HG03139 (cell line): ENCODE results near the gene DPY19L3.
"Not testable (repeated sequence)": the region's sequence is repeated elsewhere in the genome, so short reads cannot be mapped to it uniquely, and the experiment has no call there.

Source experiments
- ATAC-seq: cut with Tn5 transposase; IDR thresholded peaks from one replicate; pipeline ENCODE4 v1.9.1; 2021; ENCODE audit not compliant: unreplicated experiment

Gene DPY19L3

DNA sequence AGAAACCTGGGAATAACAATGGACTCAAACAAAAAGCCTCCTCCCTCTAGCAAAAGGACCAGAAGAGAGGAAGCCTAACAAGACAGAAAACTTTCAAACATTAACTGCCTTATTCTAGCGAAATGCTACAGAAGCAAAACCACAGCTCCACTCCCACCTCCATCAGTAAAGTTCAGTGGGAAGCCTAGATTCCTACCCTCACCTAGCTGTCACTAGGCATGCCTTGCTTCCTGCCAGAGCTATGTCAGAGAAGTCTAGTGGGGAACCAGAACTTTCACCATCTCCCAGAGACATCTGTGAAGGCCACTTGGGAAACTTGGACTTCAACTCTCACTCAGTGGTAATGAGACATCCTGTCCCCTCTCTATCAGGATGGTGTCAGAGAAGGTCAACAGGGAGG is 37.1 kb downstream of the DPY19L3 start:
- no peak for ATAC-seq

DNA sequence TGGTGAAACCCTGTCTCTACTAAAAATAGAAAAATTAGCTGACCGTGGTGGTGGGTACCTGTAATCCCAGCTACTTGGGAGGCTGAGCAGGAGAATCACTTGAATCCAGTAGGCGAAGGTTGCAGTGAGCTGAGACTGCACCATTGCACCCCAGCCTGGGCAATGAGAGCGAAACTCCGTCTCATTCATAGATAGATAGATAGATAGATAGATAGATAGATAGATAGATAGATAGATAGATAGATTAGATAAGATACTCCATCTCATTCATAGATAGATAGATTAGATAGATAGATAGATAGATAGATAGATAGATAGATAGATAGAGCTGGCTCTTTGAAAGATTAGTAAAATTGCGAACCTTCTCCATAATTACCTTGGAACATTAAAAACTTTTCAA is 42.0 kb downstream of the DPY19L3 start:
- not testable (repeated sequence) for ATAC-seq

DNA sequence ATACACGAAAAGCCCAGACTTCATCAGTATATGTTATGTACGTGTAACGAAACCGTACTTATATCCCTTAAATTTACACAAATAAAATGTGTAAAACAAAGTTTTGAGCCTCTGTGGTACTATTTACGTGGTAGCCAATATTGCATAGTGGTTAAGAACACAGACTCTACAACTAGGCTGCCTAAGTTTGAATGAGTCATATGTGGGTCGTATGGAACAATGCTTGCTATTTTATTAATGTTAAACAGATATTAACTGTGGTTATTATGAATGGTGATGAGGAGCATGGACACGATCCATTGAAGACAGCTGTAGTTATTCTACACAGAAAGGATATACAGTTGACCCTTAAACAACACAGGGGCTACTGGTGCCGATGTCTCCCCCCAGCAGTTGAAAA is 42.5 kb downstream of the DPY19L3 start:
- no peak for ATAC-seq

DNA sequence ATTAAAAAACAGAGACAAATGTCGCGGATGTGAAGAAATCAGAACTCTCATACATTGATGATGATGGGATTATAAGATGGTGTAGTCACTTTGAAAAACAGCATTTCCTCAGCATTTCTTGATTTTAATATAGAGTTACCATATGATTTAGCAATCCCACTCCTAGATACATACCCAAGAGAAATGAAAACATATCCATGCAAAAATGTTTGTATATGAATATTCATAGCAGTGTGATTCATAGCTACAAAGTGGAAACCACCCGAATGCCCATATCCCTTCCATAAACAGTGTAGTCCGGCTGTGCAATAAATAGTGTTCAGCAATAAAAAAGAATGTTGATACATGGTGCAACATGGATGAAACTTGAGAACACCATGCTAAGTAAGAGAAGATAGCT is 44.6 kb downstream of the DPY19L3 start:
- no peak for ATAC-seq

DNA sequence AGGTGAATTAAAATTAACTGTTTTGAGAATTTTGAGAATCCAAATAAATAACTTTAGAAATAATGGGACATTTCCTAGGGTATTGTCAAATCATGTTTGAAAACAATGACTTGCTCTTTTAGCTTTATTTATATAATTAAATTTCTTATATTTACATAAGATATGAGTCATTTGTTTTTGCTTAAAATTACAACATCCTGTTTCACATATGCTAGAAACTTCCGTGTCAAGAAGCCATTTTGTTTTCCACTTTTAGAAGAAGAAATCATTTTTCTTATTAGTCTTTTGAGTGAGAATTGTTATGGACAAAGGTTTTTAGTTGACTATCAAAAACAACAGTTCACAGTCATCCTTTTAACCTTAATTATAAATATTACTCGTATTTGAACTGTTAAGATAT is 48.2 kb downstream of the DPY19L3 start:
- no peak for ATAC-seq

DNA sequence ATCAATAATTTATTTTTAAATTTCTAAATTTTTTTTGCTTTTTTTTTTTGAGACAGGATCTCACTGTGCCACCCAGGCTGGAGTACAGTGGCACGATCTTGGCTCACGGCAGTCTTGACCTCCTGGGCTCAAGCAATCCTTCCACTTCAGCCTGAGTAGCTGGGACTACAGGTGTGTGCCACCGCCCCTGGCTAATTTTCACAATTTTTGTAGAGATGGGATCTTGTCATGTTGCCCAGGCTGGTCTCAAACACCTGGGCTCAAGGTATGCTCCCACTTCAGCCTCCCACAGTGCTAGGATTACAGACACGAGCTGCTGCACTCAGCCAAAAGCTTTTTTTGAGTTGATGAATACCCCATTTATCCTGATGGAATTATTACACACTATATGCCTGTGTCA is 50.8 kb downstream of the DPY19L3 start:
- ATAC-seq, result no peak

DNA sequence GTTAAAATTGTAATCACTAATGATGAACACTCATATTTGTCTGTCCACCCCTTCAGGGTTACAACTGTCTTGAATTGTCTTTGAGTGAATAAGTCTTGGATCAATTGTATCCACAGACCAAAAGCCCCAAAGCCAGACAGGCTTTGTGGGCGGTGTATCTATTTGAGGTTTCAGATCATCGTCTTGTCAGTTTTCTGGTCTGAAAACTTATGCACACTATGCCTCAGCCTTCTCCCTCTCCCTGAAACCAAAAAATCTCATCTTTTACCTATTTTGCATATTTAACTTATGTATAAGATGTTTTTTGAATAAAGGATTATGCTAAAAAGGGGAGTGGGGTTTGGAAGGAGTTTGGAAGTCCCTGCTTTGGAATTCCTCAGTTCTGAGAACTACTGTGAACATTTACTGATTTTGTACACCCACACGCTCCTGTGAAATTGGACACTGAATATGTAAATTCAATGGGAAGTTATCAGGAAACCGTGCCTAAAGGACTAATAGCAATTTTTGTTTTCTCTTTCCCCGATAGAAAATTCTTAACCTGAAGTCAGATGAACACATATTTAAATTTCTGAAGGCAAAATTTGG is 52.1 kb downstream of the DPY19L3 start:
- no peak for ATAC-seq

DNA sequence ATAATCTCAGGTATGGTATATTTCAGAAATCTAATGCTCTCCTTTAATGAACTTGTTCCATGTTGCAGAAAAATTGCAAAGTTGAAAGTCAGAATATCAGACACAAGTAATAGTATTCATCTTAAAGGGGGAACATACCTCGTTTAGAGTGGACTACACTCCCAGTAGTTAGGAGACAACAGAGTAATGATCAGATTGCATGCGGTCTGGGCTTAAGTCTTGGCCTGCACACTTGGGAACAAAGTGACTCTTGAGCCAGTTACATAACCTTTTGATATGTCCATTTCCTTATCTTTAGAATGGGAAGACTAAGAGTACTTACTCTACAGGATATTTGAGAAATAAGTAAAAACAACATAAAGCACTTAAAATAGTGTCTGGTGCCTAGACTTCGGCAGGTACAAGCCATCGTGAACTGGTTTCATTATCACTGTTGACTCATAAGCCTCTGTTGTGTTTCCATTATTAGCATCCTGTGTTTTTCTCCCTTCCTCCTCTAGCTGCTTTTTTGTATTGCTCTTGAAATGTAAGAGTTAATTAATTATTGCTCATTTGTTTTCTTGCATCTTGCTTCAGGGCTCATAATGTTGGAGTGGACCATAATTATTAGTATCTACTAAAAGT is 53.0 kb downstream of the DPY19L3 start:
- peak; percentile 83 for ATAC-seq

DNA sequence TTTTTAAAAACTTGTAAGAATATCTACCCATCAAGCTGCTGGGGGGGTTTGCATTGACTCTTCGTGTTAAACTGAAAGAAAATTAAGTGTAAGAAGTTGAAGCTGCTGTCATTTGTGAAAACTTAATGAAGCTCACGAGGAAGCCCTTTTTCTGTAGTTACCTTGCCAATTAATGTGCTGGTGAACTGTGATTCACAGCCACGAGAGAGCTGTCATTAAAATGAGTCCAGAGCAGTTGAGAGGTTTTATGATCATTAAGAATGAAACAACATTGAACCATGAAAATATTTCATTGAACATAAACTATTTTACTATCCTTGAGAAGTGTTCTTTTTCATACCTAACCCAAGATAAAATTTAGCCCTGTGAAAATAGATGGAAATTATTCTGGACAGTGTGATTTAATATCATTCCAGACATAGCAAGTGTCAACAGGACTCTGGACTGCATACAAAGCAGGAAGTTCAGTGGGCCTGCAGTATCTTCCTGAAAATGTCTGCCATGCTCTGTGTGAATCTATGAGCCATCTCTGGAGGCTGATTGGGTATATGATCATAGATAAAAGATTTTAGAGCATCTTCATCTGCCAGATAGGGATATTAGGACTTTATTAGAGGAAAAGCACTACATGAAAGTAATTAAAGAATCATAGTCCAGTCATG is 53.8 kb downstream of the DPY19L3 start:
- ATAC-seq, result no peak

DNA sequence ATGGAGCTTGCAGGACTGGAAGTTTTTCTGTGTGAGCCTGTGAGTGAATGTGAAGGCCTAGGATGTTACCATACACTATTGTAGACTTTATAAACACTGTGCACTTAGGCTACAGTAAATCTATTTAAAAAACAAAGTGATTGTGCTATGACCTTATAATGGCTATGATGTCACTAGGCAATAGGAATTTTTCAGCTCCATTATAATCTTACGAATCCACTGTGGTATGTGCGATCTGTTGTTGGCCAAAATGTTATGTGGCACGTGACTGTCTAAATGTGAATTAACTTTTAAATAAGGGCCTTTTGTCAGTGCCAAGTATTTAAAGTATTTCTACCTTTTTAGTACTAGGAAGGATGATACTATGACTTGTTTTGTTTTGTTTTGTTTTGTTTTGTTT is 54.9 kb downstream of the DPY19L3 start:
- no peak for ATAC-seq

DNA sequence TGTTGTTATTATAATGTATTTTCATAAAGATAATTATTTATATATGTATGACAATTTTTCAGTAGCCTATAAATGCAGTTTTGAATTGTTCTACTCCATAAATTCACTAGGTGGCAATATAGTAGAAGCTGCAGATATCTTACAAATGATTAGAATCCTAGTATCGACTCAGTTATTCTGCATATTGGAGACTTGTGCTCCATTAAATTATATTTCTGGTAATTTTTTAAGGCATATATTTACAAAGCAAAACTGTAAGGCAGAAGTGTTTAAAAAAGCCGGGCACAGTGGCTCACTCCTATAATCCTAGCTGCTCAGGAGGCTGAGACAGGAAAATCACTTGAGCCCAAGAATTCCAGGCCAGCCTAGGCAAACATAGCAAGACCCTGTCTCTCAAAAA is 58.7 kb downstream of the DPY19L3 start:
- no peak for ATAC-seq

DNA sequence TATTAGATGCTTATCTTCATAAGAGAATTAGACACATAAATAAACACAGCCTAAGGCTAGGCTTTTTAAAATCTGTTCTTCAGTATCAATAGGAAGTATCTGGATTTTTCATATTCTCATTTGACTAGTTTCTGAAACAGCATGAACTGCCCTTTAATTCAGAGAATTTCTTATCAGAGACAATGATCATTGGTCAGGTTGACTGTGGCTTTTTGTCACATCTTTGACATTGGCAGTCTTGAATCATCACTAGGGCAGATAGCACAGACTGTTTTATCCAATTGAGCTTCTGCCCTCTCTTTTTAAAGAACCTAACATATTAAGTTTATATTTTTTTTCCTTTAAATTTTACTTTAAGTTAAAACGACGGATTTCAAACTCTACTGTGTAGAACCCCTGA is 59.6 kb downstream of the DPY19L3 start:
- ATAC-seq, result no peak

DNA sequence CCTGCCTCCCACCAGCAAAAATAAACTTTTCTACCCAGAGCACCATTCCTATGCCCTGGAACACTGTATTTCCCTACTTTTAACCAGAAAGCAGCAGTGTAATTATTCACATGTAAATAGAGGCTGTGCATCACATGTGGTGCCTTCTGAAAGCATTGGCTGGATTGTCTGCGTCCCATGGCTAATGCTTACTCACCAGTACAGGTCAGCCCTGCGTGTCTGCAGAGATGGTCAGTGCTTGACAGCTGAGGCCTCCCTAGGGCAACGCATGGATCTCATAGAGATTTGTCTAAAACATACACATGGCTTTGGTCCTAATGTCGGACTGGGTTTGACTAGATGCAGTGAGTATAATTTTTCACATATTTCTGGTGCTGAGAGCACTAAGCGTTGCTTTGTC is 64.2 kb downstream of the DPY19L3 start:
- no peak for ATAC-seq

DNA sequence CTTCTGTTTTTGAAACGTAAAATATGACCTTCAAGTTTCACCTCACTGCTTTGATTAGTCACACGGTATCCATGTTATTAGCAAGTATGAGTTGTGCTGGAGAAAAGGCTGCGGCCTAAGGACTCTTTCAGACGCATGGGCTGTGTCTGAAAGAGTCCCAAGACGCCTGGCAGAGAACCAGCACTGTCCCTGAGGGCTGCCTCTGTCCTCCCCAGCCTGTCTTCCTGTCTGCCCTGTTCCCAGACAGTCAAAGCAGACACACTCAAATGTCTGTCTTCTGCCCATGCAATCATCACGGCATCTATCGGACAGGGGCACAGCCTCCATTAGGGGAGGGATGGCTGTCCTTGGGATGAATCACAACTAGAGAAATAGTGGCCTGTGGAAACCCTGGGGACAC is 65.5 kb downstream of the DPY19L3 start:
- no peak for ATAC-seq

DNA sequence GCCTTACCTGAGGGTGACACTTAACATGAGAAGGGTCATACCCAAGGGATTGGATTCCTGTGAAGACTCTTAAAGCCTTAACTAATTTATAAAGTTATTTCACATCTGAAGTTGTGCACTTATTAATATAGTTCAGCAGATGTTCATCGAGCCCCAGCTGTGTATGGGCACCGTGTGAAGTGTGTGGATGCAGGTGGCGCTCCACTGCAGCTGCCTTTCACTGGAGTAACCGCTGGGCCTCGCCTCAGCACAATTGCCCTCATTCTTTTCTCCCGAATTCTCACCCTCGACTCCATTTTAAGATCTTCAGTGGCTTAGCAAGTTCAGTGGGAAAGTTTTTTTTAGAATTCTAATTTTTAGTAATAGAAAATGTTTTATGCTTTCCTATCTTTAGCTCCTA is 66.2 kb downstream of the DPY19L3 start:
- ATAC-seq, result no peak

DNA sequence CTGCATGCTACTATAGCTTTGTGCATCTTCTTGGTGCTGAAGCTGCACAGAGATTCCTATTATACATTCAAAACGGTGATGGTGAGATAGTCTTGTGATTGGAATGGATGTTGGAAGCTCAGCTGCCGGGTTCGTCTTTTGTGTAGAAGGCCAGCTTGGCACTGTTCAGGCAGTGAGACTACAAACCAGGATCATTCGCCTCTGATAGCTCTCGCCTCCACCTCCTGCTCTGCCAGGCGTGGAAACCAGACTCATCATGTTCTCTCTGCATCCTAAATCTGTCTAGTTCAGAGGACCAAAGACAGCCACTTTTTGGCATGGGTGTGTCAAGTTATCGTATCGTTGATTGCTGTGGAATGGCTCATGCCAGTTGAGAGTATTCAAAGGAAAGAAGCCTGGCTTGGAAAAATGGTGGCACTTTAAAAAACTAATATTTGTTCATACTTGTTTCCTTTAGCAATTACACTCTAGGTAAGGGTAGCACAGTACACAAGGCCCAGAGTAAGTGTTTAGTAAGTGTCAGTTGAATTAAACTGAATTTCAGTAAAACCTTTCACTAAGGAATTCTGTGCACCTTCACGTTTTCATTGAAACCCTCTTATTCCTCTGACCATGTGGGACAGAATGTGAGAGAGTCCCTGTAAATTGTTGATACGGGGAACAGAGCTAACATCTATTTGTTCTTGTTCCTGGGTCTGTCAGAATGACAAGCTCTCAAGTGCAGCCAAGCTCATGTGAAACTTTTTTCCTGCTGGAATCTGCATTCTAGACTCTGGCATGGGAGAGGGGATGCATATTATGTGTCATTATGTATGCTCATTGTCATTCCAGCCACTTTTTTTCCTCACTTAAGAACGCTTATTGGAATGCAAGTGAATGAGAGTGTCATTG is 69.8 kb downstream of the DPY19L3 start:
- ATAC-seq, result no peak

DNA sequence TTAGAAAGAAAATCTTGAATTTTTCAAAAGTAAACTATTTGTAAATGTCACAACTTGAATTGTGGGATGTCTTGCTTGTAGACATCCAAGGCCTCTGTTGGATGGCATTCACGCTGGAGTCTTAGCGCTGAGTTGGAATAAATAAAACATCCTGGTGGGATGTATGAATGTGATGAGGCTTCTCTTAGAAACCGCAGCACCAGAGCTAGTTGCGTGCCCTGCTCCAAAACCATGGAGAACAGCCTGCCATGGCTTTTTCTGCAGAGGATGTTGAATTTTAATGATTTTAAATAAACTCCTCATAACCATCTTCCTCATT is 70.4 kb downstream of the DPY19L3 start:
- no peak for ATAC-seq

DNA sequence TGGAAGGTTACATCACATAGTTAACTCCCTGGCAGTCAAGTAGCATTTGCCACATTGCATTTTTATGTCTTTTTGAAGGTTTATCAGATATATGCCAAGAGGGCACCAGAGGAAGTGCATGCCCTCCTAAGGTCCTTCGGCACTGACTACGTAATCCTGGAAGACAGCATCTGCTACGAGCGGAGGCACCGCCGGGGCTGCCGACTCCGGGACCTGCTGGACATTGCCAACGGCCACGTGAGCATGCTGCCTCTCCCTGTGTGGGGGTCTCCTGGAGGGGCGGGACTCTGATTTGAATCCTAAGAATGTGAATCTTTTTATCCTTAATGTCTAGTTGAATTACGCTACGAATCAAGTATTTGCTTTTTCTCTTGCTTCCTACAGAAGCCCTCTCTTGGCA is 74.8 kb downstream of the DPY19L3 start:
- no peak for ATAC-seq

DNA sequence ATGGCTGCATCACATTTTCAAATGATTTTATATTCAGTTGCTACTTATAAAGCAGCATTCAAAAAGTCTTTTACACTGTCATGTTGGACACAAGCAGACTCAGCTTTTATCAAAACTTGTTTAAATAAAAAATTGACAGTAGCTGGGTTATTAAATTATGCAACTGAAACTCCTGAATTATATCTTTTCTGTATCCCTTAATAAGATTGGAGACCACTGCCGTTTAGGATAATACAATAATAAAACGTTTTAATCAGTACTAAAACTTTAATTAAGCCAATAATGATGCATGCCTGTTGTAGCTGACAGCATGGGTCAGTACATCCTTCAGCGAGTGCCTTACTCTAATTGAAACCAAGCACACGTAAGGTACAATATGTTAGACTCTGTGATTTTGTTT is 78.0 kb downstream of the DPY19L3 start:
- no peak for ATAC-seq

DNA sequence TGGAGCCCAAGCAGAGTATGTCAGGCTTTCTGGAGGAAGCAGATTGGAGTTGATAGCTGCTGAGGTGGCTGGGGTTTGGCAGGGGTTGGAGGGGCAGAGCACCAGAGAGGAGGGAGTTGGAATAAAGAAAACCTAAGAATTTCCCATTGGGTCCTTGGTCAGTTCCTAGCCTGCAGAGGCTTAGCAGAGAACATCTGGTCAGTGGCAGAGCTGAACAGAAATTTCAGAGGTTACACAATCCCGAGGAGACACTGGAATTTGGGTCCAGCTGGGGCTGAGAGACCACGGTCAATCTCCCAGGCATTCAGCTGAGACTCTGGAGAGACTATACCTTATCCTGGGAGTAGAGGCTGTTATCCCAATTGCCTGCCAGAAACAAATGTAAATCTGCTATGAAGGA is 84.4 kb downstream of the DPY19L3 start:
- ATAC-seq, result no peak

DNA sequence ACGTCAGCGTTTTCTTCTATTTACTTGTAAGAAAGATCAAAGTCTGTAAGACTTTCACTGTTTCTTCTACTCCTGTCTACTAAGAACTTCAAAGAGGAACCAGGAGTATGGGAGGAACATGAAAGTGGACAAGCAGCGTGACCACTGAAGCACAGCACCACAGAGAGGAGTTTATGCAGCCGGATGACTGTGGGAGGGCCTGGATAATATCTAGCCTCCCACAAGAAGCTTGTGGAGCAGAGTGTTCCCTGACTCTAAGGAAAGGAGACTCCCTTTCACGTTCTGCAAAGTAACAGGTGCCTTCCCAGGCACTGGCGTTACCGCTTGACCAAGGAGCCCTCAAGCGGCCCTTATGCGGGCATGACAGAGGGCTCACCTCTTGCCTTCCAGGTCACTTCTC is 91.8 kb downstream of the DPY19L3 start:
- no peak for ATAC-seq

DNA sequence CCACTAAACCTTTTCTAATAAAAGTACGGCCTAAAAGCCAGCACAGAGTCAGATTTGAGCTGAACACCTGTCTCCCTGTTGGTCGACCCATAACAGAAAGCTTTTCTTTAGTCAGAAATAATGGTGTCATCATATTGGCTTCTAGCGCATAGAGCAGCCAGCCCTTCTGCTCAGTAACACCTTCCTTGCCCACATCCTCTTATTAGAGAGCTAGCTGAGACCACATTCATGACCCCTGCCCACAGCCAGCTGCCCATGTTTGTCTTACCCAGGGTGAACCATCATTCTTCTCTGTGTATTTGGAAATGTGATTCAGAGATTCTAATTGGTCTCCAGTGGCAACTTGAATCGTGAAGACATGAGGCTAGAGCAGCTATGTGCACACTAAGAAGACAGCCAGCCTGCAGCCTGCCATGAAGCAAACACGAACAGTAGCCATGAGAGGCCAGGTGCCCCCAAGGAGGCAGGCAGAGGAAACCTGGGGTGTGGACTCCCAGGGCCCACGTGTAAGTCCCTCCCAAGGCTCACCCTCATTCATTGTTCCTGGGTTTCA is 93.2 kb downstream of the DPY19L3 start:
- no peak for ATAC-seq
